AG09309 (cell line): ENCODE measurements around the gene DUSP2.
"Not testable (repeated sequence)": the region's sequence is repeated elsewhere in the genome, so short reads cannot be mapped to it uniquely, and the experiment has no call there.

Experiments used
- DNase-seq: peaks from one replicate; pipeline ENCODE4 v3.0.0-alpha.2; 2010; ENCODE audit warnings: low read depth
- H3K4me3 ChIP-seq: 2 replicates; pipeline ENCODE4 v1.5.1; 2011; ENCODE audit warnings: mild to moderate bottlenecking, low read depth, low read length, moderate library complexity; ENCODE audit not compliant: control insufficient read depth
- TF ChIP-seq, protein P1 (sequence below): IDR thresholded peaks from 2 replicates; pipeline ENCODE4 v1.5.1; 2011; ENCODE audit warnings: mild to moderate bottlenecking, low read depth, low read length, inconsistent platforms; ENCODE audit not compliant: insufficient read depth, control insufficient read depth; ENCODE audit errors: missing control alignments

DUSP2 gene

DNA sequence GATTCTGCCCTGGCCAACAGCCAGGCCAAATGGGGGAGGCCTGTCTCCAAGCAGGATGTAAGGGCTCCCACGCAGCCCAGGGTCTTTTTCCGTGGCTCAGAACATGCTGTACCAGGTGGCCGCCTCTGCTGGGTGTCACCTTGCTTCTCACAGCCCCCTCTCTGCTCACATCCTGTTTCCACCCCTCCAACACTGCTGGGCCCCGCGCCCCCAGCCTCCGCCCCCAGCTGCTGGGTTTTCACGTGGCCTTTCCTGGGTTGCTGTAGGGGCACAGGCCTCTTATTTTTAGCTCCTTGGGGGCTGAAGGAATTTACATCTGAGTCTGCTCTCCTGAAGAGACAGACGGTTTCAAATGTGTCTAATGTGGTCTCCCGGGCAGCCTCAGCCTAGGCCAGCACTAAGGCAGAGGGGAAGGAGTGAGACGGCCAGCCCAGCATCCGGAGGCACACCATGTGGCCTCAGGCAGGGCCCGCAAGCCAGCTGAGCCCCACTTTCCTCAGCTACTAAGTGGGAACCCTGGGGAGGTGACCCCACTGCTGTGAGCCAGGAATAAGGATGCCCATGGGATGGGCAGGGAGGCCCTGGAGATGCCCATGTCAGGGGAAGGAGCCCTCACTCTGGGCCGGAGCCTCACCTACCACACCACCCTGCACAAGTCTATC, 18.7 kb upstream of the DUSP2 start:
- no peak overlapping the region for H3K4me3 ChIP-seq
- TF ChIP-seq, protein P1, sequence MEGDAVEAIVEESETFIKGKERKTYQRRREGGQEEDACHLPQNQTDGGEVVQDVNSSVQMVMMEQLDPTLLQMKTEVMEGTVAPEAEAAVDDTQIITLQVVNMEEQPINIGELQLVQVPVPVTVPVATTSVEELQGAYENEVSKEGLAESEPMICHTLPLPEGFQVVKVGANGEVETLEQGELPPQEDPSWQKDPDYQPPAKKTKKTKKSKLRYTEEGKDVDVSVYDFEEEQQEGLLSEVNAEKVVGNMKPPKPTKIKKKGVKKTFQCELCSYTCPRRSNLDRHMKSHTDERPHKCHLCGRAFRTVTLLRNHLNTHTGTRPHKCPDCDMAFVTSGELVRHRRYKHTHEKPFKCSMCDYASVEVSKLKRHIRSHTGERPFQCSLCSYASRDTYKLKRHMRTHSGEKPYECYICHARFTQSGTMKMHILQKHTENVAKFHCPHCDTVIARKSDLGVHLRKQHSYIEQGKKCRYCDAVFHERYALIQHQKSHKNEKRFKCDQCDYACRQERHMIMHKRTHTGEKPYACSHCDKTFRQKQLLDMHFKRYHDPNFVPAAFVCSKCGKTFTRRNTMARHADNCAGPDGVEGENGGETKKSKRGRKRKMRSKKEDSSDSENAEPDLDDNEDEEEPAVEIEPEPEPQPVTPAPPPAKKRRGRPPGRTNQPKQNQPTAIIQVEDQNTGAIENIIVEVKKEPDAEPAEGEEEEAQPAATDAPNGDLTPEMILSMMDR = no peak
- DNase-seq = no peak

DNA sequence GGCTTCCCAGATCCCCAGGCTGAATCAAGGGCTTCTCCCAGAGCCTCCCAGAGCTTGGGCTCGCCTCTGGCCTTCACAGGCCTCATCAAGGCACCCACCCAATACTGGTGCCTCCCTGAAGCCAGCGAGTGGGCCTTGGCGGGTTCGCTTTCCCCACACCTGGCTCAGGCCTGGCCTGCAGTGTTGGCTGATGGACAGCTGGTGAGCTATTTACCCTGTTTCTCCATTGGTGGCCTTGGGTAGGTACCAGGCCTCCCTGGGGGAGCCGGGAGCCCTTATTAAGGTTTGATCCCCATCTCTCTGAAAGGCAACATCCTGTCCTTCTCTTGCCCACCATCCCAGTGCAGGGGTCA, 18.2 kb upstream of the DUSP2 start:
- TF ChIP-seq, protein P1 = no peak

DNA sequence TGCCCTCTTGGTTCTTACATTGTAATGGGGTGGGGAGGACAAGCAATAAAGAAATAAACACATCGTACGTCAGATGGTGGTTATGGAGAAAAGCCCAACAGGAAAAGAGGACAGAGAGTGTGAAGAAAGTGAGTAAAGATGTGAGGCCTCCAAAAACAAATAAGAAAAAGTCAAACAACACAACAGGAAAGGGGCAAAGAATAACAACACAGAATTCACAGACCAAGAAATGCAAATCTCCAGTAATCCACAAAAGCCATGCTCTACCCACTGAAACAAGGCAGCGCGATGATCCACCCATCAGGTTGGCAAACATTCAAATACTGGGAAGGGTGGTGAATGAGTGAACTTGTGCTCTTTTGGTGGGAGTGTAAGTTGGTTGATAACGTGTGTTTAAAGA, 16.7 kb upstream of the DUSP2 start:
- no peak overlapping the region for H3K4me3 ChIP-seq
- TF ChIP-seq, protein P1 = no peak
- DNase-seq = no peak

More for the DNA sequence above, 18.2 kb upstream of the DUSP2 start:
- H3K4me3 ChIP-seq = no peak overlapping the region
- no peak for DNase-seq

DNA sequence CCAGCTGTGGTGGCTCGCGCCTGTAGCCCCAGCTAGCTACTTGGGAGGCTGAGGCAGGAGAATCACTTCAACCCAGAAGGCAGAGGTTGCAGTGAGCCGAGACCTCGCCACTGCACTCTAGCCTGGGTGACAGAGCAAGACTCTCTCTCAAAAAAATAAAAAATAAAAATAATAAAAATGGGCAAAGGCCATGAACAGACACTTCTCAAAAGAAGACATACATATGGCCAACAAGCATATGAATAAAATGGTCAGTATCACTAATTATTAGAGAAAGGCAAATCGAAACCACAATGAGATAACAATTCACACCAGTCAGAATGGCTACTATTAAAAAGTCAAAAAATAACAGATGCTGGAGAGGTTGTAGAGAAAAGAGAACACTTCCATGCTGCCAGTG, 15.1 kb upstream of the DUSP2 start:
- H3K4me3 ChIP-seq, DNase-seq: not testable (repeated sequence)

DNA sequence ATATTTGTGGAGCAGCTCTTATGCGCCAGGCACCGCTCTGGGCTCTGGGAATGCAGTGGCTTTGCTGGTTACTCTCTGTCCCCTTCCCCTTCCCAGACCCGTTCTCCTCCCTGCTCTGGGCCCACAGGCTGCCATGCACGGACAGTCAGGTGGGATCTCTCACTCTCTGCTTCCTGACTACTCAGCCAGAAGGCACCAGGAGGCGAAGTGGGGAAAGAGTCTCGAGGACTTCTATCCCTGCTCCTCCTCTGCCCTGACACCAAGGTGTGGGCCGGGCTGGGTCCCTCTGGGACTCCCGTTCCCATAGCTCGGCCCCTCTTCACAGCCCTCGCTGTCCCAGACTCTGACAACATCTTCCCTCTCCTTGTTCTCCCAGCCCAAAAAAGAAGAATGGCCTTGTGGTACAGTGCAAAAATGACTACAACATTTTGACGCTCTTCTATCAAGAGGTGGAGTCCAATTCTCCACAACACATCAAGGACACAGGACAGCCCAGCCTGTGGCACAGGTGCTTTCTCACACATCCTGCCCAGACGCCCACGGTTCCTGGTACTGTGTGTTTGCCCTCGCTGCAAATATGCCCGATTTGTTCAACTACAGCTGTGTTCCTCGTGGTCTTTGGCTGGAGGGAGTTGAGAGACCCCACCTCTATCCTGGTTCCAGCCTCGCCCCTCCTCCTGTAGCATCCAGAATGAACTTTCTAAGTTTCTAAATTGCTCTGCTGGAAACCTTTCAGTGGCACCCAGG, 14.0 kb upstream of the DUSP2 start:
- no peak for DNase-seq
- no peak overlapping the region for H3K4me3 ChIP-seq
- TF ChIP-seq, protein P1 = no peak

DNA sequence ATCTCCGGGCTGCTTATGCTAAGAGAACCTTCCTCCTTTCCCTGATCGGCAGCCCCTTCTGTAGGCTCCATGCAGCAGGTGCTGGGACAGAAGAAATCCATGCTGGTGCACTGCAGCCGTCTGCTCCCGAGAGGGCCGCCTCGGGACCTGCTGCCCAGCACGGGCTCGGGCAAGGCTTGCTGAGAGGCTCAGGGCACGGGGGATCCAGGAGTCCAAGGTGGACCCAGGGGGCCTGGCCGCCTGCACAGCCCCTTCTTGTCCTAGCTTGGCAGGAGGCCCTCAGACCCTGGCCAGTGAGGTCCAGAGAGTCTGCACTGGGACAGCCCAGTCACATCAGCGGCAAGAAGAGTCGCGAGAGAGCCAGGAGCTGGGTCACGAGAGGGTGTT, 13.3 kb upstream of the DUSP2 start:
- TF ChIP-seq, protein P1 = no peak
- no peak for DNase-seq
- H3K4me3 ChIP-seq = no peak overlapping the region
